Adipose tissue (tissue), 3 donors: ENCODE results near the gene OR51T1. TPM values are rescaled to one million over a fixed set of nuclear protein-coding genes. Genes with fewer than 3 reads are reported as not detected.

Experiments
- H3K27ac ChIP-seq: one replicate; pipeline ENCODE4 v1.5.1; 2013; ENCODE audit warnings: low read depth, low read length
- WGBS, 3 donors: extraction: QIAGEN DNeasy Blood & Tissue Kit; methylation state at CpG; one replicate each; pipeline ENCODE4 v1.1.7; 2013; 5-methylcytosine and 5-hydroxymethylcytosine counted together
- polyA plus RNA-seq, 3 donors: library from polyadenylated mRNA; stranded (reverse); fragments of 200-250 nt; gene quantifications; one replicate each; pipeline ENCODE4 v1.2.3, GENCODE V29; 2013
- donor health status: healthy with polysubstance abuse.
- donor health status: Bipolar disorder and iron deficiency.
- donor health status: healthy.

The OR51T1 gene
- polyA plus RNA-seq, 3 donors = not detected

DNA sequence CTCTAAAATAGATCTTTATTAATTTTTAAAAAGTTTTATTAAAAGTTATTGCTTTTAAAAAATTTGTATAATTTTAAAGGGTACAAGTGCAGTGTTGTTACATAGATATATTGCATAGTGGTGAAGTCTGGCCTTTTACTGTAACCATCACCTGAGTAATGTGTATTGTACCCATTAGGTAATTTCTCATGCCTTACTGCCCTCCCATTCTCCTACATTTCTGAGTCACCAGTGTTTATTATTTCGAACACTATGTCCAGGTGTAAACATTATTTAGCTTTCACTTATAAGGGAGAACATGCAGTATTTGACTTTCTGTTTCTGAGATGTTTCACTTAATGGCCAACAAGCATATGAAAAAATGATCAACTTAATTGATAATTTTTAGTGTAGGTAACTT lies 40.1 kb downstream of the OR51T1 start:
- no peak overlapping the region for H3K27ac ChIP-seq
- WGBS, 3 donors = 78 to 86% (median 78%) methylated on average over 1 of the region's 1 CpG

DNA sequence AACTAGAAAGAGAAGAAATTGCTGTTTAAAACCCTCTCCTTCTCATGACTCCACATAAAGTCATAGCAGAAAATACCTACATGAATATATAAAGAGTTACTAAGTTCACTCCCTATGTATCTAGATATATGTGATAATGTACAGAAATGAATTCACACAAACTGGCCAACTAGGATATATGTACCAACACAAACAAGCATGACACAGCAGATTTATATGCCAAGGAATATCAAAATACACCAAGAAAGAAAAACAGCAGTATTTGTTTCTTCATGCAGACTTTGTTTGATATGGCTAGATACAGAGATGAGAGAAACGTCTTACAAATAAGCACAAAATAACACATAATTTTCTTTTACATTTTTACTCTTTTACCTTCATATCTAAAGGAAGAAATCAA lies 40.6 kb downstream of the OR51T1 start:
- WGBS, 3 donors = 38 to 70% (median 53%) methylated on average over 1 of the region's 1 CpG
- no peak overlapping the region for H3K27ac ChIP-seq

DNA sequence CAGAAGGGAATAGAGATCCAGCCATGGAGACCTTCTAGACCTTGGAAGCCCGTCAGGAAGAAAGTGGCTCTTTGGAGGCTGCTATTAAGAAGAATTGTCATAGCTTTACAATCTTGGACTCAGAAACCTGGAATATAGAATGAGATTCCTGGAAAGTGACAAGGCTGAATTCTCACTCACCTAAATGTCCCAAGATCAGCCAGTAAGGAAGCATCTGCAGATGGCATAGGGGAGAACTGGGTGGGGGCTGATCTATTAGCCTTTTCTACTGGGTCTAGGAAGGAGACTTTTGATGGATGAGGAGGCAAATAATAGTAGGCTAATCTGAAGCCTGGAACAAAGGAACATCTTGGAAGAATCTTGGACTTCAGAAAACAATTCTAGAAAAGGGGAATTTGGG lies 42.5 kb downstream of the OR51T1 start, which contains the start of gene OR51G1:
TSS of gene OR51G1 (minus strand) at position 101 of the 400 bp plus-strand sequence. CDS start at position 101, 0 bp downstream.
- 68 to 82% (median 76%) methylated on average over 1 of the region's 1 CpG for WGBS, 3 donors
- H3K27ac ChIP-seq = no peak within 1 kb of the TSS

DNA sequence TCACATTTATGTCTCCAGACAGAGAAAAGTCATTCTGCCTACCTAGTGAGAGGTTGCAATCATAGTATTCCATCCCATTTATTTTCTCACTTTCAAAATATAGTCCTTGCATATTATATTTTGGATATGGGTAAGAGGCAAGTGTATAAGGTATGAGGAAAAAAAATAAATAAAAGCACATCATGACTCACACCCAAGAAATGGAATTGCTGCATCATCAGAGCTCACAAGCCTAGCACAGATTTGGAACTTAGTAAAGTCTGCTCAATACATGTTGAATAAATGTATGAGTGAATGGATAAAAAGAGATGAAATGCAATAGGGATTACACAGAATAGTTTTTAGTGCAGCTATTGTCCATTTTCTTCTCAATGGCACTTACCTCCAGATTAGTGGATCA lies 44.9 kb downstream of the OR51T1 start:
- H3K27ac ChIP-seq = no peak overlapping the region

Other genes starting within 250 kb of the OR51T1 start
- not detected for gene OR51D1, start 244.4 kb upstream of the OR51T1 start, polyA plus RNA-seq
- gene OR51E1, start 237.9 kb upstream of the OR51T1 start, polyA plus RNA-seq = 1 to 10 TPM in 2 of 3 donors, under 1 TPM in 1; 0.16 to 2.7 (median 1.2) TPM
- under 1 TPM; 0.02 to 0.56 (median 0.10) TPM for gene OR51E2, start 184.0 kb upstream of the OR51T1 start, polyA plus RNA-seq
- not detected for gene MMP26, start 177.1 kb upstream of the OR51T1 start, polyA plus RNA-seq
- gene OR51F1, start 112.0 kb upstream of the OR51T1 start, polyA plus RNA-seq = not detected
- gene OR52R1, start 77.5 kb upstream of the OR51T1 start, polyA plus RNA-seq = 1 to 10 TPM in 1 of 3 donors, not detected in 2; 1.2 TPM
- gene OR51F2, start 60.6 kb upstream of the OR51T1 start, polyA plus RNA-seq = not detected
- not detected for gene OR51S1, start 32.7 kb upstream of the OR51T1 start, polyA plus RNA-seq
- gene OR51A7, start 21.9 kb downstream of the OR51T1 start, polyA plus RNA-seq = not detected
- gene OR51G2, start 37.5 kb downstream of the OR51T1 start, polyA plus RNA-seq = not detected
- gene OR51G1, start 42.4 kb downstream of the OR51T1 start, polyA plus RNA-seq = not detected
- not detected for gene OR51A4, start 65.7 kb downstream of the OR51T1 start, polyA plus RNA-seq
- not detected for gene OR51A2, start 73.8 kb downstream of the OR51T1 start, polyA plus RNA-seq
- gene OR51L1, start 113.0 kb downstream of the OR51T1 start, polyA plus RNA-seq = not detected
- not detected for gene OR52J3, start 164.6 kb downstream of the OR51T1 start, polyA plus RNA-seq
- gene OR52E2, start 177.7 kb downstream of the OR51T1 start, polyA plus RNA-seq = not detected
- not detected for gene OR52E1, start 187.7 kb downstream of the OR51T1 start, polyA plus RNA-seq